ENCODE data around the gene PRSS38.

Gene PRSS38

DNA sequence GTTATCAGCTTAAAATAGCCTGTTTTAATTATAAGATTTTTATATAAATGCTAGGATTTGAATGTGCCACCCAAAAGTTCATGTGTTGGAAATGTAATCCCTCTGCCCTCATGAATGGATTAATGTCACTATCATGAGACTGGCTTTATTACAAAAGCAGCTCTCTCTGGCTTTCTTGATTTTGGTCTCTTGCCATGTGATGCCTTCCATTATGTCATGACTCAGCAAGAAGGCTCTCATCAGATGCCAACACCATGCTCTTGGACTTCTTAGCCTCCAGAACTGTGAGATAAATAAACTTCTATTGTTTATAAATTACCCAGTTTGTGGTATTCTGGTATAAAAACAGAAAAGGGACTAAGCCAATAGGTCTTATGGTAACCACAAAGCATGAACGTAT, 6.9 kb upstream of the PRSS38 start:
- TF ChIP-seq, protein P1, sequence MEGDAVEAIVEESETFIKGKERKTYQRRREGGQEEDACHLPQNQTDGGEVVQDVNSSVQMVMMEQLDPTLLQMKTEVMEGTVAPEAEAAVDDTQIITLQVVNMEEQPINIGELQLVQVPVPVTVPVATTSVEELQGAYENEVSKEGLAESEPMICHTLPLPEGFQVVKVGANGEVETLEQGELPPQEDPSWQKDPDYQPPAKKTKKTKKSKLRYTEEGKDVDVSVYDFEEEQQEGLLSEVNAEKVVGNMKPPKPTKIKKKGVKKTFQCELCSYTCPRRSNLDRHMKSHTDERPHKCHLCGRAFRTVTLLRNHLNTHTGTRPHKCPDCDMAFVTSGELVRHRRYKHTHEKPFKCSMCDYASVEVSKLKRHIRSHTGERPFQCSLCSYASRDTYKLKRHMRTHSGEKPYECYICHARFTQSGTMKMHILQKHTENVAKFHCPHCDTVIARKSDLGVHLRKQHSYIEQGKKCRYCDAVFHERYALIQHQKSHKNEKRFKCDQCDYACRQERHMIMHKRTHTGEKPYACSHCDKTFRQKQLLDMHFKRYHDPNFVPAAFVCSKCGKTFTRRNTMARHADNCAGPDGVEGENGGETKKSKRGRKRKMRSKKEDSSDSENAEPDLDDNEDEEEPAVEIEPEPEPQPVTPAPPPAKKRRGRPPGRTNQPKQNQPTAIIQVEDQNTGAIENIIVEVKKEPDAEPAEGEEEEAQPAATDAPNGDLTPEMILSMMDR (IDR thresholded peaks at IDR 0.05), result no peak

DNA sequence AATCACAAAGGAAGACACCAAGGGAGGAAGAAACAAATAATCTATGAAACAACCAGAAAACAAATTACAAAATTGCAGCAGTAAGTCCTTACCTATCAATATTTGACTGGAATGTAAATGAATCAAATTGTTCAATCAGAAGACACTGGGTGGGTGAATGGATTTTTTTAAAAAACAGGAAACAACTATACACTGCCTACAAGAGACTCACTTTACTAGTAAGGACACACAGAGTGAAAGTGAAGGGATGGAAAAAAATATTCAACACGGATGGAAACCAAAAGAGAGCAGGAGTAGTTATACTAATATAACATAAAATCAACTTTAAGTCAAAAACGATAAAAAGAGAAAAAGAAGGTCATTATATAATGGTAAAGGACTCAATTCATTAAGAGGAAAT, 6.4 kb upstream of the PRSS38 start:
- TF ChIP-seq, protein P1 (IDR thresholded peaks at IDR 0.05), result no peak

DNA sequence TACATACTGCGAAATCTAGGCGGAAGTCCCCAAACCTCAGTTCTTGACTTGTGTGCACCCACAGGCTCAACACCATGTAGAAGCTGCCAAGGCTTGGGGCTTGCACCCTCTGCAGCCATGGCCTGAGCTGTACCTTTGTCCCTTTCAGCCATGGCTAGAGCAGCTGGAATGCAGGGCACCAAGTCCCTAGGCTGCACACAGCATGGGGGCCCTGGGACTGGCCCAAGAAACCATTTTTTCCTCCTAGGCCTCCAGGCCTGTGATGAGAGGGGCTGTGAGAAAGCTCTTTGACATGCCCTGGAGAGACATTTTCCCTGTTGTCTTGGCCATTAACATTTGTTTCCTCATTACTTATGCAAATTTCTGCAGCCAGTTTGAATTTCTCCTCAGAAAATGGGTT, 1.5 kb upstream of the PRSS38 start:
- TF ChIP-seq, protein P1 (IDR thresholded peaks at IDR 0.05), result no peak

DNA sequence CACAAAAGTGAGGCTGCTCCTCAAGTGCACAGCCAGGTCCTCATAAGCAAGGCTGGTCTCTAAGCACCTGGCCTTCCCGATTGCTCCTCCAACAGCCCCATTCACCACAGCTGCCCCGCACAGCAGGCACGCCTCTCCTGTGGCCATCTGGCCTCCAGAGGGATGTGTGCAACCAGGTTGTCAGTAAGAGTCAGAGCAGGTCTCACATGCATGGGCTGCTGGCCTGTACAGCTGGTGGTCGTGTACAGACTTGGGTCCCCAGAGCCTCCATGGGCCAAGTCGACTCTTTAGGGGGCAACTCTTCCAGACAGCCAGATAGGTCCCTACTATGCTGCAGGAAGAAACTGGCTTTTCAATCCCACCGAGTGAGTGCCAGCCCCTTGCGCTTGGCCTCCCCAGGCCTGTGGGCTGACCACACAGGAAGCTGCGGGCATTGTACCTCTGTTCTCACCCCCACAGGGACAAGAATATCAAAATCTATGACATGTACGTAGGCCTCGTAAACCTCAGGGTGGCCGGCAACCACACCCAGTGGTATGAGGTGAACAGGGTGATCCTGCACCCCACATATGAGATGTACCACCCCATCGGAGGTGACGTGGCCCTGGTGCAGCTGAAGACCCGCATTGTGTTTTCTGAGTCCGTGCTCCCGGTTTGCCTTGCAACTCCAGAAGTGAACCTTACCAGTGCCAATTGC, 1.4 kb downstream of the PRSS38 start:
- TF ChIP-seq, protein P1 (IDR thresholded peaks at IDR 0.05), result no peak

DNA sequence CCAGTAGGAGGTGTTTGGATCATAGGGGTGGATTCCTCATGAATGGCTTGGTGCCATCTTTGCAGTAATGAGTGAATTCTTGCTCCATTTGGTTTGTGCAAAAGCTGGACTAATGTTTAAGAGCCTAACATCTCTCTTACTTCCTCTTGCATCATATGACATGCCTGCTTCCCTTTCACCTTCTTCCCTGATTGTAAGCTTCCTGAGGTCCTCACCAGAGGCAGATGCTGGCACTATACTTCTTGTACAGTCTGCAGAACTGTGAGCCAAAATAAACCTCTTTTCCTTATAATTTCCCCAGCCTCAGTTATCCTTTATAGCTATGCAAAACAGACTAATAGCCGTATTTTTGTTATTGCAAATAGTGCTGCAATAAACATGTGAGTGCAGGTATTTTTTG, 8.1 kb downstream of the PRSS38 start:
- TF ChIP-seq, protein P1 (IDR thresholded peaks at IDR 0.05), result no peak

DNA sequence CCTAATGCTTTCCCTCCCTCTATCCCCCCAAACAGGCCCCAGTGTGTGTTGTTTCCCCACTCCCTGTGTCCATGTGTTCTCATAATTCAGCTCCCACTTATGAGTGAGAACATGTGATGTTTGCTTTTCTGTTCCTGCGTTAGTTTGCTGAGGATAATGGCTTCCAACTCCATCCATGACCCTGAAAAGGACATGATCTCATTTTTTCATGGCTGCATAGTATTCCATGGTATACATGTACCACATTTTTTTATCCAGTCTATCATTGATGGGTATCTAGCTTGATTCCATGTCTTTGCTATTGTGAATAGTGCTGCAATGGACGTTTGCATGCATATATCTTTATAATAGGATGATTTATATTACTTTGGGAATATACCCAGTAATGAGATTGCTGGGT, 8.7 kb downstream of the PRSS38 start:
- TF ChIP-seq, protein P1 (IDR thresholded peaks at IDR 0.05), result no peak

DNA sequence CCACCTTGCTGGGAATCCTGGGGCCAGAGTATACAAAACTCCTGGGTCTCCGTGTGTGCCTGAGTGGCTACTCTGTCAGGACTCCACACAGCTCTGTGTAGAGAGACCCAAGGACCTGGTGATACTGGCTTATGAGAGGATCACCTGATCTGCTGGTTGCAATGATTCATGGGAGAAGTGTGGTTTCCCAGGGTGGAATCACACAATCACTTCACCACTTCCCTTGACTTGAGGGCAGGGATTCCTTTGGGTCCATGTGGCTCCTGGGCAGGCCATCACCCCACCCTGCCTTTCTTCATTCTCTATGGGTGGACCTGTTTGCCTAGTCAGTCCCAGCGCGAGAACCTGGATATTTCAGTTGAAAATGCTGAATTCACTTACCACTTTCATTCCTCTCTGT, 13.3 kb downstream of the PRSS38 start:
- TF ChIP-seq, protein P1 (IDR thresholded peaks at IDR 0.05), result no peak

DNA sequence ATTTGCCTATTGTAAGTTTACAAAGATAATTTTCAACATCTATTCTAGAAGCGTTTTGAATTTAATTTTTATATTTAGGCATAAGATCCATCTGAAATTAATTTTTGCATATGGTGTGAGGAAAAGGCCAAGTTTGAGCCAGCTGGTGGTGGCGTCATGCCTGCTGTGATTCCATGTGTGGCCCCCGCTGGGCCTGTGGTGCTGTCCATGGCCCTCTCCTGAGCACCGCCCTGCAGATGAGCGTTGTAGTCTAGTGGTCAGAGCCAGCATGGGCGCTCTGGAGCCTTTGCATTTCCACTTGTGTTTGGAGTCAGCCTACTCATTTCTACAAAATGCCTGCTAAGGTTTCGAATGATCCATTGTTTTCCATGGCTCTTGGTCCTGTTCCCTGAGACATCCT, 22.7 kb downstream of the PRSS38 start:
- TF ChIP-seq, protein P1 (IDR thresholded peaks at IDR 0.05), result no peak
